H1 (cell line): ENCODE measurements around the gene MRPL55. TPM values are rescaled to one million over a fixed set of nuclear protein-coding genes. Genes with fewer than 3 reads are reported as not detected.

Source experiments
- CTCF ChIA-PET: fragments of 300-600 bp; sonication (Branson Sonifier 250); formaldehyde crosslinking; loops from one replicate; lab custom pipeline; 2021; ENCODE audit not compliant: partially characterized antibody; lab: Charles Lee
- POLR2A ChIA-PET: fragments of 300-600 bp; sonication (Branson Sonifier 250); formaldehyde crosslinking; loops from one replicate; lab custom pipeline; 2021; ENCODE audit warnings: inconsistent platforms; ENCODE audit not compliant: partially characterized antibody; lab: Charles Lee
- DNase-seq, 2 experiments: peaks; one replicate each; pipeline versions ENCODE4 v3.0.0 to v3.0.0-alpha.2; 2010 to 2022; ENCODE audit warnings: low spot score in 2 of 2, low read depth in 1 of 2, mixed read lengths in 1 of 2
- FAIRE-seq: peaks from 2 replicates; lab custom pipeline; 2011; peaks lifted over from hg19 to GRCh38; lab: Jason Lieb, UNC
- H2AFZ ChIP-seq: 2 replicates; pipeline ENCODE4 v1.8.1; 2012; ENCODE audit warnings: low read length, inconsistent platforms
- H2AK5ac ChIP-seq: 2 replicates; pipeline ENCODE4 v1.6.1; 2013; ENCODE audit warnings: low read depth, low read length
- H2BK120ac ChIP-seq: replicated peaks from 2 replicates; pipeline ENCODE3; 2013; ENCODE audit warnings: low read depth, low read length, inconsistent platforms
- H2BK12ac ChIP-seq: 2 replicates; pipeline ENCODE4 v1.6.1; 2013; ENCODE audit warnings: low read depth, low read length
- H2BK15ac ChIP-seq: 2 replicates; pipeline ENCODE4 v1.6.1; 2013; ENCODE audit warnings: low read length
- H2BK20ac ChIP-seq: 2 replicates; pipeline ENCODE4 v1.6.1; 2013; ENCODE audit warnings: low read length
- H2BK5ac ChIP-seq: 2 replicates; pipeline ENCODE4 v1.6.1; 2013; ENCODE audit warnings: low read depth, low read length
- H3K14ac ChIP-seq: 2 replicates; pipeline ENCODE4 v1.6.1; 2013; ENCODE audit warnings: inconsistent platforms; ENCODE audit not compliant: insufficient read length
- H3K18ac ChIP-seq: 2 replicates; pipeline ENCODE4 v1.6.1; 2013; ENCODE audit warnings: low read length; ENCODE audit errors: extremely low read depth
- H3K23ac ChIP-seq: 2 replicates; pipeline ENCODE4 v1.6.1; 2013; ENCODE audit warnings: inconsistent platforms; ENCODE audit not compliant: insufficient read length
- H3K23me2 ChIP-seq: 2 replicates; pipeline ENCODE4 v1.6.1; 2013; ENCODE audit warnings: low read depth, low read length
- H3K27ac ChIP-seq: 2 replicates; pipeline ENCODE4 v1.6.1; 2011; ENCODE audit warnings: low read depth, low read length, inconsistent platforms
- H3K27me3 ChIP-seq, 4 experiments: replicated peaks in 1 of 4; 1 replicate in 1 of 4; 2 replicates in 3 of 4; pipeline versions ENCODE4 v1.6.1 to v1.8.1; 2011 to 2013; ENCODE audit warnings: low read length in 3 of 4, mild to moderate bottlenecking in 3 of 4, inconsistent platforms in 2 of 4, mixed read lengths in 2 of 4, moderate library complexity in 1 of 4; ENCODE audit not compliant: control insufficient read depth in 3 of 4, insufficient read depth in 3 of 4; ENCODE audit errors: extremely low read depth in 1 of 4
- H3K36me3 ChIP-seq, 4 experiments: 2 replicates each; pipeline versions ENCODE4 v1.6.1 to v1.8.1; 2011 to 2013; ENCODE audit warnings: mild to moderate bottlenecking in 4 of 4, low read length in 3 of 4, moderate library complexity in 2 of 4, control low read depth in 1 of 4, inconsistent platforms in 1 of 4; ENCODE audit not compliant: insufficient read depth in 4 of 4, control insufficient read depth in 2 of 4
- H3K4ac ChIP-seq: replicated peaks from 2 replicates; pipeline ENCODE3; 2013; ENCODE audit warnings: low read length, low read depth, mixed read lengths, inconsistent platforms; ENCODE audit not compliant: insufficient read length
- H3K4me1 ChIP-seq, 4 experiments: replicated peaks in 1 of 4; 1 replicate in 1 of 4; 2 replicates in 3 of 4; pipeline versions ENCODE4 v1.6.1 to v1.8.1; 2011 to 2013; ENCODE audit warnings: low read length in 3 of 4, inconsistent platforms in 2 of 4, mixed read lengths in 1 of 4; ENCODE audit not compliant: insufficient read depth in 4 of 4, control insufficient read depth in 3 of 4
- H3K4me2 ChIP-seq, 2 experiments: 2 replicates each; pipeline versions ENCODE4 v1.6.1 to v1.8.1; 2011 to 2013; ENCODE audit warnings: low read depth in 2 of 2, low read length in 2 of 2, control low read depth in 1 of 2, inconsistent platforms in 1 of 2, mild to moderate bottlenecking in 1 of 2; ENCODE audit not compliant: insufficient read depth in 1 of 2
- H3K4me3 ChIP-seq, 4 experiments: fragments of 200-600, 300-600 bp in 1 of 4; sonication (generic), shearing (Covaris generic), sonication (Bioruptor Twin) in 1 of 4; 2 replicates each; pipeline versions ENCODE4 v1.5.1 to v1.8.1; 2011 to 2016; ENCODE audit warnings: low read length in 4 of 4, low read depth in 3 of 4, control low read depth in 2 of 4, inconsistent platforms in 2 of 4, mild to moderate bottlenecking in 2 of 4, mixed read lengths in 1 of 4, moderate library complexity in 1 of 4; ENCODE audit not compliant: insufficient read depth in 2 of 4; ENCODE audit errors: extremely low read depth in 1 of 4
- H3K56ac ChIP-seq: replicated peaks from 2 replicates; pipeline ENCODE3; 2013; ENCODE audit warnings: low read depth, mild to moderate bottlenecking, mixed read lengths, low read length, inconsistent platforms; ENCODE audit not compliant: insufficient read length
- H3K79me1 ChIP-seq: 2 replicates; pipeline ENCODE4 v1.6.1; 2013; ENCODE audit warnings: low read depth, low read length, control low read depth
- H3K79me2 ChIP-seq, 2 experiments: 2 replicates each; pipeline versions ENCODE4 v1.6.1 to v1.8.1; 2012 to 2013; ENCODE audit warnings: low read length in 2 of 2, mild to moderate bottlenecking in 2 of 2, inconsistent platforms in 1 of 2; ENCODE audit not compliant: insufficient read depth in 2 of 2, control insufficient read depth in 1 of 2
- H3K9ac ChIP-seq, 4 experiments: replicated peaks in 1 of 4; 1 replicate in 1 of 4; 2 replicates in 3 of 4; pipeline versions ENCODE4 v1.6.1 to v1.8.1; 2011 to 2013; ENCODE audit warnings: low read depth in 3 of 4, low read length in 3 of 4, control low read depth in 2 of 4, mild to moderate bottlenecking in 2 of 4, moderate library complexity in 2 of 4, inconsistent platforms in 1 of 4; ENCODE audit errors: extremely low read depth in 1 of 4
- H3K9me3 ChIP-seq, 2 experiments: 2 replicates each; pipeline versions ENCODE4 v1.6.1 to v1.8.1; 2012 to 2013; ENCODE audit warnings: mild to moderate bottlenecking in 2 of 2, moderate library complexity in 2 of 2, control low read depth in 1 of 2, inconsistent platforms in 1 of 2, low read depth in 1 of 2, low read length in 1 of 2, mixed read lengths in 1 of 2; ENCODE audit not compliant: insufficient read depth in 2 of 2
- H4K20me1 ChIP-seq, 2 experiments: replicated peaks in 1 of 2; 2 replicates each; pipeline versions ENCODE3 to v1.8.1; 2011 to 2013; ENCODE audit warnings: inconsistent platforms in 2 of 2, low read length in 2 of 2, mild to moderate bottlenecking in 1 of 2; ENCODE audit not compliant: insufficient read depth in 2 of 2, control insufficient read depth in 1 of 2
- H4K5ac ChIP-seq: 2 replicates; pipeline ENCODE4 v1.6.1; 2013; ENCODE audit warnings: low read length, low read depth, mixed read lengths, inconsistent platforms; ENCODE audit not compliant: insufficient read length
- H4K8ac ChIP-seq: 2 replicates; pipeline ENCODE4 v1.8.0; 2013; ENCODE audit warnings: mild to moderate bottlenecking, moderate library complexity, low read length, inconsistent platforms; ENCODE audit not compliant: insufficient read depth; ENCODE audit errors: extremely low read depth
- H4K91ac ChIP-seq: replicated peaks from 2 replicates; pipeline ENCODE3; 2013; ENCODE audit warnings: low read length, mixed read lengths, inconsistent platforms; ENCODE audit not compliant: insufficient read length
- CEBPB ChIP-seq: IDR thresholded peaks from 2 replicates; pipeline ENCODE4 v1.6.1; 2012; ENCODE audit warnings: low read depth, low read length
- E2F6 ChIP-seq: IDR thresholded peaks from 2 replicates; pipeline ENCODE4 v1.6.1; 2012; ENCODE audit warnings: inconsistent platforms
- HDAC2 ChIP-seq, 2 experiments: fragments of 300-600 bp in 1 of 2; sonication (generic) in 1 of 2; IDR thresholded peaks; 2 replicates each; pipeline ENCODE4 v1.6.1; 2011 to 2012; ENCODE audit warnings: low read depth in 2 of 2, low read length in 2 of 2, mild to moderate bottlenecking in 2 of 2, moderate library complexity in 2 of 2, borderline replicate concordance in 1 of 2, inconsistent platforms in 1 of 2
- NRF1 ChIP-seq: IDR thresholded peaks from 2 replicates; pipeline ENCODE4 v1.6.1; 2011; ENCODE audit warnings: mild to moderate bottlenecking, low read depth, low read length, improper control_type of control experiment
- POLR2AphosphoS5 ChIP-seq: IDR thresholded peaks from 2 replicates; pipeline ENCODE4 v1.6.1; 2011; ENCODE audit warnings: low read depth, low read length
- RAD21 ChIP-seq, 2 experiments: IDR thresholded peaks in 1 of 2; conservative IDR thresholded peaks in 1 of 2; 2 replicates each; pipeline ENCODE4 v1.6.1; 2011; ENCODE audit warnings: low read depth in 2 of 2, low read length in 2 of 2, improper control_type of control experiment in 1 of 2, inconsistent platforms in 1 of 2, mild to moderate bottlenecking in 1 of 2, moderate library complexity in 1 of 2
- SIN3A ChIP-seq, 2 experiments: IDR thresholded peaks in 1 of 2; conservative IDR thresholded peaks in 1 of 2; 2 replicates each; pipeline ENCODE4 v1.6.1; 2011 to 2012; ENCODE audit warnings: low read length in 2 of 2, improper control_type of control experiment in 1 of 2, low read depth in 1 of 2, mild to moderate bottlenecking in 1 of 2
- SP2 ChIP-seq: IDR thresholded peaks from 2 replicates; pipeline ENCODE4 v1.6.1; 2012; ENCODE audit warnings: mild to moderate bottlenecking, low read length, inconsistent platforms
- SP4 ChIP-seq: IDR thresholded peaks from 2 replicates; pipeline ENCODE4 v1.6.1; 2012; ENCODE audit warnings: low read length, inconsistent platforms
- ZNF274 ChIP-seq: IDR thresholded peaks from 2 replicates; pipeline ENCODE4 v1.7.0; 2012; ENCODE audit warnings: low read length, borderline replicate concordance; ENCODE audit errors: extremely low read depth
- WGBS, 2 experiments: shearing (Covaris generic) in 1 of 2; methylation state at CpG; one replicate each; pipeline versions ENCODE4 v1.1.6 to v1.1.7; 2013 to 2015; ENCODE audit warnings: low lambda C conversion rate in 2 of 2, mixed read lengths in 2 of 2, inconsistent platforms in 1 of 2, low coverage in 1 of 2, missing lambda C conversion rate in 1 of 2; ENCODE audit not compliant: insufficient replicate concordance in 2 of 2, insufficient coverage in 1 of 2, insufficient read length in 1 of 2; ENCODE audit errors: extremely low coverage in 1 of 2, missing lambda C conversion rate in 1 of 2; 5-methylcytosine and 5-hydroxymethylcytosine counted together
- polyA plus RNA-seq, 7 experiments: library from polyadenylated mRNA; depleted of rRNA in 3 of 7; stranded (reverse) in 5 of 7; unstranded in 2 of 7; fragments of >200 nt in 5 of 7; fragments of 200-250 nt in 2 of 7; gene quantifications; 1 replicate in 5 of 7; 2 replicates in 1 of 7; 4 replicates in 1 of 7; pipeline versions ENCODE4 v1.2.1 to v1.2.3, GENCODE V29; 2011 to 2013; ENCODE audit warnings: missing spikeins in 2 of 7, mixed read lengths in 2 of 7
- total RNA-seq: library from RNA; stranded (reverse); fragmentation: NEBNext Ultra II Directional; extraction: Animal tissue kit (Norgen Biotek cat#: 25700); gene quantifications from 2 replicates; pipeline ENCODE4 v1.2.1, GENCODE V29; 2021

The MRPL55 gene
- total and polyA plus RNA-seq, 2 of the 8 experiments (the other 6 are each of a cell fraction or from before 2014, with no cell fraction given), result 59.0 to 244 TPM

GRCh38 chr1:228070851-228071250, 38.2 kb downstream of the MRPL55 start:
- WGBS, 2 experiments, result 65 to 100% methylated on average over 2 to 3 of the region's 3 CpGs
- H2BK20ac ChIP-seq, result no peak overlapping the region
- H4K5ac ChIP-seq, result no peak overlapping the region
- H2BK12ac ChIP-seq, result no peak overlapping the region
- H3K36me3 ChIP-seq, result no peaks in the 10 kb centered on the region
- H4K91ac ChIP-seq, result no peak overlapping the region
- H3K23ac ChIP-seq, result no peak overlapping the region
- H3K56ac ChIP-seq, result no peak overlapping the region
- no peak overlapping the region for H2AK5ac ChIP-seq
- no peaks in the 10 kb centered on the region for H3K79me1 ChIP-seq
- no peak overlapping the region for H2AFZ ChIP-seq
- POLR2A ChIA-PET, result no interaction called here
- no peak overlapping the region for H3K4me2 ChIP-seq
- peaks cover 33 to 91% (median 85%) of the 10 kb centered on the region in 4 experiments for H3K27me3 ChIP-seq
- H3K9ac ChIP-seq, result no peak overlapping the region
- no peak overlapping the region for H4K8ac ChIP-seq
- no peak overlapping the region for H3K18ac ChIP-seq
- no peak overlapping the region for H2BK5ac ChIP-seq
- no peak overlapping the region for H3K14ac ChIP-seq
- no peak overlapping the region for H2BK120ac ChIP-seq
- CTCF ChIA-PET, result no interaction called here
- no peaks in the 10 kb centered on the region for H3K9me3 ChIP-seq
- no peak overlapping the region for H2BK15ac ChIP-seq
- DNase-seq (no peak), FAIRE-seq (no peak)
- no peak overlapping the region for H3K4me3 ChIP-seq
- H3K4ac ChIP-seq, result no peak overlapping the region
- no peak overlapping the region for H3K27ac ChIP-seq
- H3K4me1 ChIP-seq, result peaks cover 0 to 8% (median 0%) of the 10 kb centered on the region in 4 experiments; a peak in 2 of 7 replicates
- TF ChIP-seq CEBPB (no peak), HDAC2 (IDR thresholded peaks at IDR 0.05; ENCODE audit: borderline replicate concordance in 1 of 2, low read depth in 2 of 2, low read length in 2 of 2) (no peak), POLR2AphosphoS5 (peak; percentile 74; the same call in 1 of the 2 replicates), SIN3A (conservative IDR thresholded peaks at IDR 0.05 in 1 of 2, IDR thresholded peaks at IDR 0.05 in 1 of 2; ENCODE audit: low read depth in 1 of 2, low read length in 2 of 2) (no peak), ZNF274 (peak; percentile 46), E2F6 (no peak), SP4 (no peak), SP2 (no peak), NRF1 (no peak), RAD21 (IDR thresholded peaks at IDR 0.05 in 1 of 2, conservative IDR thresholded peaks at IDR 0.05 in 1 of 2; ENCODE audit: low read depth in 2 of 2, low read length in 2 of 2) (no peak)
- H3K79me2 ChIP-seq, result no peaks in the 10 kb centered on the region
- peaks cover 3 to 16% of the 10 kb centered on the region in 2 experiments for H4K20me1 ChIP-seq
- peaks cover 26% of the 10 kb centered on the region; the same call in 1 of the 2 replicates for H3K23me2 ChIP-seq
